ENCODE measurements around the gene ZMAT1. TPM values are rescaled to one million over a fixed set of nuclear protein-coding genes. Genes with fewer than 3 reads are reported as not detected.
A peak's percentile ranks its signal among the peaks of the same experiment; 100 is the strongest.

ZMAT1 gene
- total RNA-seq, 1 donor from 2014 or later = 2.4 TPM

DNA sequence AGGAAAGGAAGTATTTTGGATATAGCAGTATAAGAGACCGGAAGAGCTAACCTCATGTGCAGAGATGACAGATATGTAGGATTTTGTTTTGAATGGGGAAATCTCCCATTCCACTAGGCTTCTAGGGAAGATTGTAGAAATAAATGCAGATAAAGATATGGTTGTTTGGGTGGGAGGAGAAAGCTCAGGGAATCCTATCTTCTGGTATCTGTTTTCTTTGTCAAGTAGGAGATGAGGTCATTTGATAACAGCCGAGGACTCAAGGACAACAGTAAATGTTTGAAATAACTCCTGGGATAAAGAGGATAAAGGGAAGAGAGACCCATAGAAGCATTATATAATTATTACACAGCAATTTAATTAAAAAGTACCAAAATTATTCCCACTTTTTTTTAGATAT lies 24.7 kb upstream of the ZMAT1 start:
- no peak for TF ChIP-seq CTCF (IDR thresholded peaks at IDR 0.05; ENCODE audit: insufficient read depth, low read length, poor library complexity, severe bottlenecking)

DNA sequence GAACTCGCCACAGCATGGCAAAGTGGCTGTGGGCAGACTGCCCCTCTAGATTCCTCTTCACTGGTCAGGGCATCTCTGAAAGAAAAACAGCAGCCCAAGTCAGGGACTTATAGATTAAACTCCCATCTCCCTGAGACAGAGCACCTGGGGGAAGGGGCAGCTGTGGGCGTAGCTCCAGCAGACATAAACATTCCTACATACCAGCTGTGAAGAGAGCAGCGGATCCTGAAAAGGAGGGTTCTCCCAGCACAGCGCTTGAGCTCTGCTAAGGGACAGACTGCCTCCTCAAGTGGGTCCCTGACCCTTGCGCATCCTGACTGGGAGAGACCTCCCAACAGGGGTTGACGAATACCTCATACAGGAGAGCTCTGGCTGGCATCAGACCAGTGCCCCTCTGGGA lies 18.8 kb upstream of the ZMAT1 start:
- H3K4me3 ChIP-seq (ENCODE audit: low read depth, low read length) = no peak overlapping the region
- TF ChIP-seq CTCF (IDR thresholded peaks at IDR 0.05; ENCODE audit: insufficient read depth, low read length, poor library complexity, severe bottlenecking) = no peak
- H3K27me3 ChIP-seq (ENCODE audit: control insufficient read depth, insufficient read depth, low read length) = no peaks in the 10 kb centered on the region
- no peaks in the 10 kb centered on the region for H3K36me3 ChIP-seq (ENCODE audit: control insufficient read depth, insufficient read depth, low read length)
- no peak for DNase-seq (ENCODE audit: low read depth)

More for the DNA sequence above, 24.7 kb upstream of the ZMAT1 start:
- Histone ChIP-seq H3K27me3 (ENCODE audit: control insufficient read depth, insufficient read depth, low read length) (no peaks in the 10 kb centered on the region), H3K4me3 (ENCODE audit: low read depth, low read length) (no peak overlapping the region), H3K36me3 (ENCODE audit: control insufficient read depth, insufficient read depth, low read length) (no peaks in the 10 kb centered on the region)
- no peak for DNase-seq (ENCODE audit: low read depth)

- no peak for DNase-seq (ENCODE audit: low read depth)
- Histone ChIP-seq H3K4me3 (ENCODE audit: low read depth, low read length) (peak overlapping the region; percentile 57), H3K27me3 (ENCODE audit: control insufficient read depth, insufficient read depth, low read length) (no peaks in the 10 kb centered on the region), H3K36me3 (ENCODE audit: control insufficient read depth, insufficient read depth, low read length) (no peaks in the 10 kb centered on the region)
- no peak for TF ChIP-seq CTCF (IDR thresholded peaks at IDR 0.05; ENCODE audit: insufficient read depth, low read length, poor library complexity, severe bottlenecking)
These were observed 383 bp upstream of the ZMAT1 start for GRCh38 chrX:101932249-101932570.

DNA sequence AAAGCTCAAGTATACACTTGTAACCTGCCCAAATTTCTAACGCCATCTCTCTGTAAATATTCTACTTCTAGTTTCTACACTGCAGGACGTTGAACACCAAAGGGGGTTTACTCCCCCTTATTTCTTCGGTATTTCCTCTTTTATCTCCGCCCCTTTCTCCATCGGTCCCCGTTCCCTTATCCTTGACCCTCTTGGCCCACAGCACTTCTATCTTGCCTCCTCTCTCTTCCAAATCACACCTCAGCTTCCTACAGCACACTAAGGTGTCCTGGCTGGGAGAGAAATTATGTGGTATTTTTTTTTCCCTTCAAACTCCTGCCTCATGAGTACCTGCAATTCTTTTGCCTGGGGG lies 715 bp downstream of the ZMAT1 start:
- DNase-seq (ENCODE audit: low read depth) = no peak
- no peak for TF ChIP-seq CTCF (IDR thresholded peaks at IDR 0.05; ENCODE audit: insufficient read depth, low read length, poor library complexity, severe bottlenecking)
- Histone ChIP-seq H3K4me3 (ENCODE audit: low read depth, low read length) (peak overlapping the region; percentile 57), H3K27me3 (ENCODE audit: control insufficient read depth, insufficient read depth, low read length) (no peaks in the 10 kb centered on the region), H3K36me3 (ENCODE audit: control insufficient read depth, insufficient read depth, low read length) (no peaks in the 10 kb centered on the region)

DNA sequence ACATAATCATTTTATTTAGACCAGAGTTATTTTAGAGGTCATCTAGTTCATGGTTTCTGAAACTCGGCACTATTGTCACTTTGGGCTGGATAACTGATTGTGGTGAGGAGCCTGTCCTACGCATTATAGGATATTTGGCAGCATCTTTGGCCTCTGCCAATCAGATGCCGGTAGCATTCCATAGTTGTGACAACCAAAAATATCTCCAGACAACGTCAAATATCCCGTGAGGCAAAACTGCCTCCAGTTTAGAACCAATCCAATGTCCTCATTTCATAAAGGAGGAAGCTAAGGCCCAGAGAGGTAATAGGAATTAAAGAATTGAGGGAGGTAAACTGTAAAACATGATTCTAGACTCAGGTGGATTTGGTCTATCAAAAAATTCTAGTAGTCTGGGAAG lies 6.1 kb downstream of the ZMAT1 start:
- DNase-seq (ENCODE audit: low read depth) = no peak
- no peaks in the 10 kb centered on the region for H3K27me3 ChIP-seq (ENCODE audit: control insufficient read depth, insufficient read depth, low read length)
- H3K4me3 ChIP-seq (ENCODE audit: low read depth, low read length) = no peak overlapping the region
- H3K36me3 ChIP-seq (ENCODE audit: control insufficient read depth, insufficient read depth, low read length) = no peaks in the 10 kb centered on the region
- TF ChIP-seq CTCF (IDR thresholded peaks at IDR 0.05; ENCODE audit: insufficient read depth, low read length, poor library complexity, severe bottlenecking) = no peak

DNA sequence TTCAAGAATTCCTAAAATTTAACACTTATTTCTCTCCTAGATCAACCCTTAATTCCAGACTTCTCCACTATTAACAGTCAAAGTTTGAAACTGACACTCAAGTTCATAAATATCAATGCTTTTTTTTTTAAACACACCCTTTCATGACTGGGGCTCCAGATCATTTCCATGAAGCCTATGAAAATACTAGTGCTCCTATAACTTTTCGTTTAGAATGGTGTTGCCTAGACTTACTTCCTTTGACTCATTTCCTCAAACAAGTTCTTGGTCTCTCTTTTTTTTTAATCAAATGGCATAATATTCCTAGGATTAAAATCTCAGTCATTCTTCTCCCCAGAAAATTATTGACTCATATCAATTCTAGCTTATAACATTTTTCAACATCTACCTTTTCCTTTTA lies 13.1 kb downstream of the ZMAT1 start:
- Histone ChIP-seq H3K36me3 (ENCODE audit: control insufficient read depth, insufficient read depth, low read length) (no peaks in the 10 kb centered on the region), H3K4me3 (ENCODE audit: low read depth, low read length) (no peak overlapping the region), H3K27me3 (ENCODE audit: control insufficient read depth, insufficient read depth, low read length) (no peaks in the 10 kb centered on the region)
- TF ChIP-seq CTCF (IDR thresholded peaks at IDR 0.05; ENCODE audit: insufficient read depth, low read length, poor library complexity, severe bottlenecking) = no peak
- DNase-seq (ENCODE audit: low read depth) = no peak

Measured in kidney epithelial cell (primary cell).